ENCODE data around the gene KHK. TPM values are rescaled to one million over a fixed set of nuclear protein-coding genes. Genes with fewer than 3 reads are reported as not detected.

The KHK gene
- total and polyA plus RNA-seq, 3 experiments from 2014 or later: 6.5 to 17.8 (median 14.5) TPM

GRCh38 chr2:27065128-27065527 lies 21.4 kb upstream of the KHK start:
- H3K4me1 Mint-ChIP-seq: peaks cover 29 to 52% (median 49%) of the 10 kb centered on the region in 3 donors
- no peaks in the 10 kb centered on the region for H3K9me3 Mint-ChIP-seq
- H3K27me3 ChIP-seq (ENCODE audit: insufficient read depth, low read length, poor library complexity, severe bottlenecking): no peaks in the 10 kb centered on the region
- CTCF ChIA-PET: interaction anchor here (0.6 to 1.2 kb wide), 2 partner anchors 13 to 49 kb away, joined by 3 read pairs; no protein-coding TSS in a partner anchor
- H3K4me1 ChIP-seq (ENCODE audit: insufficient read depth, low read length): peaks cover 10% of the 10 kb centered on the region
- H3K4me3 ChIP-seq (ENCODE audit: low read length): no peak overlapping the region
- no peak overlapping the region for H3K27ac ChIP-seq (ENCODE audit: low read depth, low read length)
- H3K27me3 Mint-ChIP-seq: no peaks in the 10 kb centered on the region
- DNase-seq: no peak
- H3K36me3 Mint-ChIP-seq: peaks cover 0 to 71% (median 11%) of the 10 kb centered on the region in 3 donors
- peaks cover 25% of the 10 kb centered on the region for H3K36me3 ChIP-seq (ENCODE audit: insufficient read depth, low read length)
- POLR2A ChIA-PET: no interaction called here
- H3K4me3 Mint-ChIP-seq: peak overlapping the region in 1 of 7 donors; percentile 73
- no peaks in the 10 kb centered on the region for H3K9me3 ChIP-seq (ENCODE audit: low read length)
- peak overlapping the region in 2 of 8 donors; percentile 47 to 77 for H3K27ac Mint-ChIP-seq

DNA sequence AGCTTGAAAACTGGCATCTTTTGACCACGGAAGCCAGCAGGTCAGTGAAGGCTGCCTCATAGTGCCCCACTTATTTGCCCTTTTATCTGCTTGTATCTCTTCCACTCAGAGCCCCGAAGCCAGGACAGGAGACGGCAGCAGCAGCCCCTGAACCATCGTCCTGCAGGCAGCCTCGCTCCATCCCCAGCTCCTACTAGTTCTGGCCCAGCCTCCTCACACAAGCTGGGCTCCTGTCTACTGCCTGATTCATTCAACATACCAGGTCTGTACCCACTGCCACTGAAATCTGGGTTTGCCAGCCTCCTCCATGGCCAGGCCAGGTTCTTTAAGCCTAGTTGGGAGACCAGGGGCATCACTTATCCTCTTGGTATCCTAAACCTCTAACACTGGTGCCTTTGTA lies 19.2 kb upstream of the KHK start:
- H3K27me3 ChIP-seq (ENCODE audit: insufficient read depth, low read length, poor library complexity, severe bottlenecking): no peaks in the 10 kb centered on the region
- Mint-ChIP-seq H3K9me3 (no peaks in the 10 kb centered on the region), H3K36me3 (peaks cover 0 to 71% (median 10%) of the 10 kb centered on the region in 3 donors), H3K4me3 (peak overlapping the region in 1 of 7 donors; percentile 30), H3K4me1 (peaks cover 42 to 68% (median 59%) of the 10 kb centered on the region in 3 donors), H3K27ac (peak overlapping the region in 3 of 8 donors; percentile 27 to 88 (median 81)), H3K27me3 (no peaks in the 10 kb centered on the region)
- no peak overlapping the region for H3K4me3 ChIP-seq (ENCODE audit: low read length)
- H3K9me3 ChIP-seq (ENCODE audit: low read length): no peaks in the 10 kb centered on the region
- no peak for DNase-seq
- CTCF ChIA-PET: interaction anchor here (1.4 kb wide), 1 partner anchor 12 kb away, joined by 6 read pairs; no protein-coding TSS in a partner anchor
- H3K4me1 ChIP-seq (ENCODE audit: insufficient read depth, low read length): peaks cover 24% of the 10 kb centered on the region
- H3K27ac ChIP-seq (ENCODE audit: low read depth, low read length): no peak overlapping the region
- POLR2A ChIA-PET: interaction anchor here (0.7 kb wide), 1 partner anchor 13 kb away, joined by 7 read pairs; no protein-coding TSS in a partner anchor
- peaks cover 31% of the 10 kb centered on the region for H3K36me3 ChIP-seq (ENCODE audit: insufficient read depth, low read length)

DNA sequence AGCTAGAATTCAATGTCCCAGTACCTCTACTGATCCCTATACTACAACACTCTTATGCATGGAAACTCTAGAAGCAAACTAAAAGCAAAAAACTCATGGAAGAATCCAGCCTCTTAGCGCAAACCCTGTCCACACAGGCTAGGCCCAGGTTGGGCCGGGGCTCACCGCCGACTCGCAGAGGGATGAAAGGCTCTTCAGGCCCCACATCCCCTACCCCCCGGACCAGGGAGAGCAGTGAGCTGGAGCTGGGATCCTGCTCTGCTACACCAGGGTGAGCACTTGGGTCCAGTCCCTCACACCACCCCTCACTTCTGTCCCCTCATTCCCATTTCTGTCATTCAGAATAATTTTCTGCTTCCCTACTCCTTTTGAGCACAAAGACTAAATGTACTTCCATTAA lies 17.1 kb upstream of the KHK start:
- Mint-ChIP-seq H3K4me3 (peak overlapping the region; percentile 47 to 98 (median 97)), H3K9me3 (no peaks in the 10 kb centered on the region), H3K27me3 (no peaks in the 10 kb centered on the region), H3K27ac (peak overlapping the region in 7 of 8 donors; percentile 18 to 99 (median 81)), H3K36me3 (peaks cover 0 to 55% (median 6%) of the 10 kb centered on the region in 3 donors), H3K4me1 (peaks cover 47 to 74% (median 67%) of the 10 kb centered on the region in 3 donors)
- Histone ChIP-seq H3K4me3 (ENCODE audit: low read length) (no peak overlapping the region), H3K27ac (ENCODE audit: low read depth, low read length) (no peak overlapping the region), H3K4me1 (ENCODE audit: insufficient read depth, low read length) (peaks cover 24% of the 10 kb centered on the region), H3K27me3 (ENCODE audit: insufficient read depth, low read length, poor library complexity, severe bottlenecking) (no peaks in the 10 kb centered on the region), H3K9me3 (ENCODE audit: low read length) (no peaks in the 10 kb centered on the region), H3K36me3 (ENCODE audit: insufficient read depth, low read length) (peaks cover 26% of the 10 kb centered on the region)
- CTCF ChIA-PET: interaction anchor here (1.6 to 1.8 kb wide), 3 partner anchors 11 to 18 kb away, joined by 3 to 7 read pairs (median 4); partner anchors contain the start of gene AGBL5
- POLR2A ChIA-PET: interaction anchor here (2.6 kb wide), 1 partner anchor 18 kb away, joined by 58 read pairs; the partner anchor contains the start of gene AGBL5
- DNase-seq: no peak

GRCh38 chr2:27069961-27070618 lies 16.5 kb upstream of the KHK start:
- POLR2A ChIA-PET: interaction anchor here (2.6 kb wide), 1 partner anchor 19 kb away, joined by 58 read pairs; the partner anchor contains the start of gene AGBL5
- Histone ChIP-seq H3K4me1 (ENCODE audit: insufficient read depth, low read length) (peaks cover 31% of the 10 kb centered on the region), H3K4me3 (ENCODE audit: low read length) (peak overlapping the region; percentile 82), H3K27ac (ENCODE audit: low read depth, low read length) (peak overlapping the region; percentile 96), H3K9me3 (ENCODE audit: low read length) (no peaks in the 10 kb centered on the region), H3K36me3 (ENCODE audit: insufficient read depth, low read length) (peaks cover 26% of the 10 kb centered on the region), H3K27me3 (ENCODE audit: insufficient read depth, low read length, poor library complexity, severe bottlenecking) (no peaks in the 10 kb centered on the region)
- DNase-seq: no peak
- CTCF ChIA-PET: no interaction called here
- H3K36me3 Mint-ChIP-seq: peaks cover 0 to 52% (median 6%) of the 10 kb centered on the region in 3 donors
- no peaks in the 10 kb centered on the region for H3K9me3 Mint-ChIP-seq
- H3K27me3 Mint-ChIP-seq: no peaks in the 10 kb centered on the region
- peak overlapping the region; percentile 91 to 98 (median 97) for H3K4me3 Mint-ChIP-seq
- peak overlapping the region; percentile 79 to 99 (median 98) for H3K27ac Mint-ChIP-seq
- peaks cover 53 to 81% (median 73%) of the 10 kb centered on the region in 3 donors for H3K4me1 Mint-ChIP-seq

- Histone ChIP-seq H3K27ac (ENCODE audit: low read depth, low read length) (peak overlapping the region; percentile 96), H3K4me1 (ENCODE audit: insufficient read depth, low read length) (peaks cover 37% of the 10 kb centered on the region), H3K27me3 (ENCODE audit: insufficient read depth, low read length, poor library complexity, severe bottlenecking) (no peaks in the 10 kb centered on the region), H3K36me3 (ENCODE audit: insufficient read depth, low read length) (peaks cover 26% of the 10 kb centered on the region), H3K4me3 (ENCODE audit: low read length) (peak overlapping the region; percentile 82), H3K9me3 (ENCODE audit: low read length) (no peaks in the 10 kb centered on the region)
- no peaks in the 10 kb centered on the region for H3K9me3 Mint-ChIP-seq
- H3K27me3 Mint-ChIP-seq: no peaks in the 10 kb centered on the region
- peak overlapping the region; percentile 88 to 99 (median 98) for H3K27ac Mint-ChIP-seq
- peaks cover 56 to 81% (median 74%) of the 10 kb centered on the region in 3 donors for H3K4me1 Mint-ChIP-seq
- peaks cover 0 to 45% (median 6%) of the 10 kb centered on the region in 3 donors for H3K36me3 Mint-ChIP-seq
- POLR2A ChIA-PET: interaction anchor here (0.6 to 2.8 kb wide), 12 partner anchors 9 to 702 kb away, joined by 3 to 58 read pairs (median 5); partner anchors contain the start of genes ABHD1, AGBL5, ATRAID and KHK
- no peak for DNase-seq
- CTCF ChIA-PET: interaction anchor here (1.0 to 1.7 kb wide), 6 partner anchors 8 to 20 kb away, joined by 3 to 11 read pairs (median 4); partner anchors contain the start of genes AGBL5 and KHK
- peak overlapping the region; percentile 91 to 98 (median 97) for H3K4me3 Mint-ChIP-seq
Observed at GRCh38 chr2:27070653-27071276, 15.8 kb upstream of the KHK start.

DNA sequence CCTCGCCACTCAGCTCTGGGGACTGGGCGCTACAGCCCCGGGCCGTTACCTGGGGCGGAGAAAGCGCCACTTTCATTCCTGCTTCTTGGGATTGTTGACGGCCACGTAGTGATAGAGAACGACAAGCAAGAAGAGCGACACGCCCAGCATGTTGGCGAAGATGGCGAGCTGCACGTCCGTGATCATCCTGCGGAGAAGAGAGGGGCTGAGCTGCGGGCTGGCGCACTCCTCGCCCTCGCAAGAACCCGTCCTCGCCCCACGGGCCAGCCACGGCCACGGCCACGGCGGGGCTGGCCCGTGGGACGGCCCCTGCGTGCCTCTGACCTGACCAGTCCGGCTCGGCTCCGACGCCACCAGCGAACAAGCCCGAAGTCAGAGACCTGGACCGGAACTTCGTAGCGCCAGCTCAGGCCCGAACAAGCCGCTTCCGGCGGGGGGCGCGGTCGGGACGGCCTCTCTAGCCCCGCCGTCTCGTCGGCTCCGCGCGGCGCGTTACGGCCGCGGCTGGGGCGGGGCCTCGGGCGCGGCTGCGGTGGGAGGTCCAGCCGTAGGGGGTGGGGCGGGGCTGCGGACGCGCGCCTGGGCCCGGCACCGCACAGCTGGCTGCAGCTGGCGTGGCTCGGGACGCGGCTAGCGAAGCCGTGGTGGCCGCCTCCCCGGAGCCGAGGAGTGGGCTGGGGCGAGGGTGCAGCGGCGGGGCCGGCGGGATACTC lies 15.1 kb upstream of the KHK start, which contains the start of gene OST4:
OST4 (minus strand) TSS at position 378 of the 713 bp plus-strand sequence.
- Mint-ChIP-seq H3K36me3 (peaks cover 0 to 39% (median 4%) of the 10 kb centered on the region in 3 donors), H3K4me3 (peak within 1 kb of the TSS; percentile 91 to 98 (median 97)), H3K9me3 (no peaks in the 10 kb centered on the region), H3K4me1 (peaks cover 58 to 82% (median 75%) of the 10 kb centered on the region in 3 donors), H3K27me3 (no peaks in the 10 kb centered on the region), H3K27ac (peak within 1 kb of the TSS; percentile 88 to 99 (median 98))
- peaks cover 44% of the 10 kb centered on the region for H3K4me1 ChIP-seq (ENCODE audit: insufficient read depth, low read length)
- peaks cover 26% of the 10 kb centered on the region for H3K36me3 ChIP-seq (ENCODE audit: insufficient read depth, low read length)
- no peaks in the 10 kb centered on the region for H3K9me3 ChIP-seq (ENCODE audit: low read length)
- CTCF ChIA-PET: interaction anchor here (1.0 to 1.7 kb wide), 7 partner anchors 9 to 21 kb away, joined by 3 to 11 read pairs (median 3); partner anchors contain the start of genes AGBL5 and KHK
- POLR2A ChIA-PET: interaction anchor here (0.6 to 2.8 kb wide), 14 partner anchors 9 to 701 kb away, joined by 3 to 58 read pairs (median 5); partner anchors contain the start of genes ABHD1, AGBL5, ATRAID and KHK
- H3K27me3 ChIP-seq (ENCODE audit: insufficient read depth, low read length, poor library complexity, severe bottlenecking): no peaks in the 10 kb centered on the region
- peak; percentile 85 to 89 (median 88) for DNase-seq
- H3K27ac ChIP-seq (ENCODE audit: low read depth, low read length): peak within 1 kb of the TSS; percentile 96
- H3K4me3 ChIP-seq (ENCODE audit: low read length): peak within 1 kb of the TSS; percentile 82
